PC-3 (cell line): ENCODE results near the gene AIFM3.

Experiments used
- EZH2 ChIP-seq: fragments of 300-600 bp; sonication (generic); IDR thresholded peaks from one replicate; pipeline ENCODE4 v1.6.1; 2017; ENCODE audit warnings: antibody characterized with exemption, mild to moderate bottlenecking, low read length; ENCODE audit not compliant: unreplicated experiment
- EZH2phosphoT487 ChIP-seq: fragments of 300-600 bp; sonication (generic); IDR thresholded peaks from 2 replicates; pipeline ENCODE4 v1.6.1; 2018; ENCODE audit warnings: mild to moderate bottlenecking, antibody characterized with exemption, low read length, borderline replicate concordance
- TF ChIP-seq, protein P1 (sequence below): fragments of 300-600 bp; sonication (generic); conservative IDR thresholded peaks from 2 replicates; pipeline ENCODE4 v1.5.1; 2017; ENCODE audit warnings: antibody characterized with exemption, low read depth, mild to moderate bottlenecking, low read length

DNA sequence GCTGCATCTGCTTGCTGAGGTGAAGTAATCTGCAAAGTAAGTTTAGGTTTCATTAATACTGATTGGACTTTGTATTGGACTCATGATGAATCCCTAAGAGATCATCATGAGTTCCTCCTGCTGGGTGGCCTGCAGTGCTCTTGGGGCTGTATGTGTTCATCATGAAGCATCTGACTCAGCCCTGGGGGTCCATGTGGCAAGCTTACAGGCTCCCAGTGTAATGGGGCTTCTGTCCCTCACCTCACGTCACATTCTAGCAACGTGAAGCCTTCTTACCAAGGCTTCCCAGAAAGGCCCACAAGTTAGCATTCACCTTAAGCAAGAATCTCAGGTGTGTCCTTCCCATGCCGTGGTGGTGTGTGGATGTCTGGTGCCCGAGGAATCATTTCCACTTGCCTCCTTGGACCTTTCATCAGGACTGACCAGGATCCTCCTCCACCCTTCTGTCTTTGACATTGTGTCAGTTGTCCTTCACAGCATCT lies 26.1 kb upstream of the AIFM3 start:
- TF ChIP-seq, protein P1, sequence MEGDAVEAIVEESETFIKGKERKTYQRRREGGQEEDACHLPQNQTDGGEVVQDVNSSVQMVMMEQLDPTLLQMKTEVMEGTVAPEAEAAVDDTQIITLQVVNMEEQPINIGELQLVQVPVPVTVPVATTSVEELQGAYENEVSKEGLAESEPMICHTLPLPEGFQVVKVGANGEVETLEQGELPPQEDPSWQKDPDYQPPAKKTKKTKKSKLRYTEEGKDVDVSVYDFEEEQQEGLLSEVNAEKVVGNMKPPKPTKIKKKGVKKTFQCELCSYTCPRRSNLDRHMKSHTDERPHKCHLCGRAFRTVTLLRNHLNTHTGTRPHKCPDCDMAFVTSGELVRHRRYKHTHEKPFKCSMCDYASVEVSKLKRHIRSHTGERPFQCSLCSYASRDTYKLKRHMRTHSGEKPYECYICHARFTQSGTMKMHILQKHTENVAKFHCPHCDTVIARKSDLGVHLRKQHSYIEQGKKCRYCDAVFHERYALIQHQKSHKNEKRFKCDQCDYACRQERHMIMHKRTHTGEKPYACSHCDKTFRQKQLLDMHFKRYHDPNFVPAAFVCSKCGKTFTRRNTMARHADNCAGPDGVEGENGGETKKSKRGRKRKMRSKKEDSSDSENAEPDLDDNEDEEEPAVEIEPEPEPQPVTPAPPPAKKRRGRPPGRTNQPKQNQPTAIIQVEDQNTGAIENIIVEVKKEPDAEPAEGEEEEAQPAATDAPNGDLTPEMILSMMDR: no peak
- TF ChIP-seq EZH2 (no peak), EZH2phosphoT487 (no peak)
